Rectal smooth muscle tissue (tissue), 1 donor: ENCODE data around the gene TMEM79.

Experiments used
- H3K27ac ChIP-seq: one replicate; pipeline ENCODE4 v1.7.0; 2013; ENCODE audit warnings: low read depth, low read length, inconsistent platforms
- H3K27me3 ChIP-seq: one replicate; pipeline ENCODE4 v1.7.0; 2013; ENCODE audit warnings: low read length; ENCODE audit not compliant: control insufficient read depth, insufficient read depth
- H3K36me3 ChIP-seq: one replicate; pipeline ENCODE4 v1.7.0; 2013; ENCODE audit warnings: low read length; ENCODE audit not compliant: control insufficient read depth, insufficient read depth
- H3K4me1 ChIP-seq: one replicate; pipeline ENCODE4 v1.7.0; 2013; ENCODE audit warnings: low read length; ENCODE audit not compliant: control insufficient read depth, insufficient read depth
- H3K4me3 ChIP-seq: one replicate; pipeline ENCODE4 v1.7.0; 2013; ENCODE audit warnings: low read length
- H3K9ac ChIP-seq: one replicate; pipeline ENCODE4 v1.7.0; 2013; ENCODE audit warnings: low read length

TMEM79 gene

GRCh38 chr1:156268336-156268735 lies 15.8 kb upstream of the TMEM79 start:
- H3K27me3 ChIP-seq = no peaks in the 10 kb centered on the region
- H3K9ac ChIP-seq = no peak overlapping the region
- H3K36me3 ChIP-seq = peaks cover 42% of the 10 kb centered on the region
- no peaks in the 10 kb centered on the region for H3K4me1 ChIP-seq
- H3K27ac ChIP-seq = no peak overlapping the region
- H3K4me3 ChIP-seq = no peak overlapping the region

DNA sequence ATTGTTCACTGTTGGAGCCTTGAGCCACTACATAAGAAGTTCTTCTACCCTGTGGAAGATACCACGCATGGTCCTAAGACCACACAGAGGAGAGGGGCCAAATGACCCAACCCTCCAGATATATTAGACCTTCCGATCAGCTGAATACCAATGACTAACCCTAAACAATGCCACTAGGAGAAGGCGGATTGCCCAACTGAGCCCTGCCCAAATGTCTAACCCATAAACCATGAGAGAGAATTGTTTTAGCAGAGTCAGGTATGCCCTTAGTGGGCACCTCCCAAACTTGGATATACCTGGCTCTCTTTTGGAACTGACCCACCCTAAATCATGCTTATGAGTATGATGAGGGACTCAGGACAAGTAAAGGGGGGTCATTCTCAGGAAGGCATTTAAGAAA lies 13.8 kb upstream of the TMEM79 start:
- no peaks in the 10 kb centered on the region for H3K27me3 ChIP-seq
- H3K36me3 ChIP-seq = peaks cover 52% of the 10 kb centered on the region

DNA sequence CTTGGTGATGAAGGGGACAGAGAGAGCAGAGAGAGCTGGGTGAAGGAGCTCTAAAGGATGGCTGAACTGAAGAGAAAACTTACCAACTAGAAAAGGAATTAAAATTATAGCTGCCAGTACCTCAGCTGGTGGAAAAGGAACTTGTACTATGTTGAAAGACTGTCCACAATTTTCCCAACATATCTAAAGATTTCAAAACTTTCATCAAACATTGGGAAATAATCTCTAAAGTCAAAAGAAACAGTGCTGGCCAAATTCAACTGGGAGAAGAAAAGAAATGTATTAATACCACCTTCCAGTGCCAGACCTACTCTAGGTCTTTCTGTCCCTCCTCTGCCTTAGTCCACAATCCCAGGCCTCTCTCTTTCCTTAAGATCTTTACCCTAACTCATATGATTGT lies 7.6 kb upstream of the TMEM79 start:
- H3K4me1 ChIP-seq = peaks cover 5% of the 10 kb centered on the region
- H3K27me3 ChIP-seq = no peaks in the 10 kb centered on the region
- peaks cover 43% of the 10 kb centered on the region for H3K36me3 ChIP-seq
- H3K4me3 ChIP-seq = no peak overlapping the region
- H3K27ac ChIP-seq = no peak overlapping the region
- H3K9ac ChIP-seq = no peak overlapping the region

More for the DNA sequence above, 13.8 kb upstream of the TMEM79 start:
- Histone ChIP-seq H3K27ac (no peak overlapping the region), H3K4me1 (no peaks in the 10 kb centered on the region), H3K4me3 (no peak overlapping the region), H3K9ac (no peak overlapping the region)

- Histone ChIP-seq H3K4me1 (peaks cover 10% of the 10 kb centered on the region), H3K27me3 (no peaks in the 10 kb centered on the region), H3K27ac (no peak overlapping the region), H3K4me3 (no peak overlapping the region), H3K36me3 (peaks cover 42% of the 10 kb centered on the region), H3K9ac (no peak overlapping the region)
Observed at GRCh38 chr1:156276966-156277381, 7.2 kb upstream of the TMEM79 start.

DNA sequence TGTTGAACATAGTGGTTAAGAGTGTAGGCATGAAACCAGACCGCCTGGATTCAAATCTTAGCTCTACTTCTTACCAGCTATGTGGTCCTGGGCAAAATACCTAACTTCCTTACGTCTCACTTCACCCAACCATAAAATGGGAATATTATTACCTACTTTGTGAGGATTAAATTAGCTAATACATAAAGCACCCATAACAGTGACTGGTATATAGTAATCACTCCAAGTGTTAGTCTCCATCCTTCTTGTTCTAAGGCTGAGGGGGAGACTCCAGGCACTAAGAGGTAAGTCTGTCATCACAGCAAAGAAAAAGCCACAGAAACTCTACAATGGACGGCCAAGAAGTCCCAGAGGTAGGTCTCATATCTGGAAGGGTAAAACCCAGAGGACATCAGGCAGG lies 4.3 kb upstream of the TMEM79 start:
- Histone ChIP-seq H3K27ac (no peak overlapping the region), H3K36me3 (peaks cover 22% of the 10 kb centered on the region), H3K4me3 (no peak overlapping the region), H3K9ac (no peak overlapping the region), H3K27me3 (no peaks in the 10 kb centered on the region), H3K4me1 (peaks cover 16% of the 10 kb centered on the region)

DNA sequence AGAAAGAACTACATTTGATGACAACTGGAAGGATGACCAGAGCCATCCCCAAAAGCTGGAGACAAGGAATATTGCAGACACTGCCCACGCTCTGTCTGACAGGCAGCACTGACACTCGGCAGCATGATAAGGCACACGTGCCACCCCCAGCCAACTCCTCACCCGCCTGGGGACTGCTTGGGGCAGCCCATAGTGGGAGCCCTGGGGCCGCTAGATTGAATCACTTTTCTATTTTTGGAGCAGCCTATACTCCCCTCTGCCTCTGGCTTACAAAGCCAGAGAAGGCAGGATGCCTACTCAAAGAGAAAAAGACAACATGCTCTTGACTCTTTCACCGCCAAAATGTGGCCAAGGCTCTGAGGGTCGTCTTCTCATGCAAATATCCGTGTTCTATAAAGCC lies 2.8 kb upstream of the TMEM79 start:
- Histone ChIP-seq H3K36me3 (peaks cover 13% of the 10 kb centered on the region), H3K4me1 (peaks cover 16% of the 10 kb centered on the region), H3K4me3 (peak overlapping the region; percentile 97), H3K27ac (no peak overlapping the region), H3K27me3 (no peaks in the 10 kb centered on the region), H3K9ac (no peak overlapping the region)

DNA sequence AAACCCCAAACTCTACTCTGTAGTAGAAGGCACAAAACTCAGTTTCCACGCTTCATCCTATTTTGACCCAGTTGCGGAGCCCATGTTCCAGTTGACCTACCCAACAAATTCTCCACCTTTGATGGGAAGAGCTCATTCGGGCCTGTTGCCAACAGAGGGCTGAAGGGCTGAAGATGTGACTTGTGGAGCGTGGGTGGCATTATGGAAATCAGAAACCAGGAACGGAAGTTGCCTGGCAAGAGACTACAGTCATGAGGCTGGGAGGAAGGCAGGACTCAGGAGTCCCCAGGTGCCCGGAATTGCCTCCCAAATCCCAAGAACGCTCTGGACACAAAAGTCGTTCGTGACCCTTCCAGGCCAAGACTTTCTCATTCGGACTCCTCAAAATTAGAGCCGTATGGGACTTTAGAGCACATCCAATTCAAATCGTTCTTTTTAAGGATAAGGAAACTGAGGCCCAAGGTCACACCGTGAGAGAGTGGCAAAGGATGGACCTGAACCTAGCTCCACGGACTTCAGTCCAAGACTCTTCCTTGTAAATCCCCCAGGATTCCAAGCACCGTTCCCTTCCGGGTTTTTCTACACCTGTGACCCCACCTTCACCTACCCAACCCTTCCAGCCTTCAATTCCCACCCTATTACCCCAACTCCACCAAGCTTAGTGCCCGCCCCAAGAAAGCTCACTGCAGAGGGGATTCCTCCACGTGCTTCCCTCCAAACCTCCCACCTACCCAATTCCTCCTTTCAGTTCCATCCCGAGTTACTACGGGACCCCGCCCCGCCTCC lies 2.2 kb upstream of the TMEM79 start:
- peaks cover 10% of the 10 kb centered on the region for H3K36me3 ChIP-seq
- H3K27ac ChIP-seq = peak overlapping the region; percentile 91
- H3K4me3 ChIP-seq = peak overlapping the region; percentile 97
- peaks cover 16% of the 10 kb centered on the region for H3K4me1 ChIP-seq
- H3K9ac ChIP-seq = peak overlapping the region; percentile 74
- H3K27me3 ChIP-seq = no peaks in the 10 kb centered on the region

- H3K4me3 ChIP-seq = peak within 1 kb of the TSS; percentile 97
- H3K36me3 ChIP-seq = peaks cover 7% of the 10 kb centered on the region
- no peaks in the 10 kb centered on the region for H3K27me3 ChIP-seq
- H3K27ac ChIP-seq = peak within 1 kb of the TSS; percentile 91
- H3K9ac ChIP-seq = peak within 1 kb of the TSS; percentile 74
- peaks cover 16% of the 10 kb centered on the region for H3K4me1 ChIP-seq
Observed at GRCh38 chr1:156282479-156283222, 1.5 kb upstream of the TMEM79 start, which contains the start of gene SMG5. SMG5 (minus strand) TSS chr1:156282825; CDS start chr1:156282680, 145 bp downstream.

DNA sequence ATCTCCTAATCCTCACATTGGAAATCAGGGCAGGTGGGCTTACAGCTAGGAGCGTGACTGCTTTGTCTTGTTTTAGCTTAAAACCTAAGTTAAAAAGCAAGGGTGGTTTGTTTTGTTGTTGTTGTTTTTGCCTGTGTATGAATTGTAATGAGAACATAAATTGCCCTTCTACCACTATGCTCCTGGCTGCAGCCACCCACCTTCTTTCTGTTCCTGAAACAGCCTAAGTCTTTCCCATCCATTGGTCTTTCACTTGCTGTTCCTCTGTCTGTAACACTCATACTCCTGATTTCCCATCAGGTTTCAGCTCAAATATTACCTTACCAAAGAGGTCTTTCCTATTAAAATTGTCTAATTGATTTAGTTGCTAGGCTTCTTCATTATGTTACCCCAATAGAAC lies 604 bp upstream of the TMEM79 start:
- Histone ChIP-seq H3K36me3 (peaks cover 3% of the 10 kb centered on the region), H3K9ac (peak overlapping the region; percentile 61), H3K27ac (no peak overlapping the region), H3K4me1 (peaks cover 16% of the 10 kb centered on the region), H3K4me3 (peak overlapping the region; percentile 97), H3K27me3 (no peaks in the 10 kb centered on the region)

GRCh38 chr1:156284757-156285156 lies 632 bp downstream of the TMEM79 start:
- no peak overlapping the region for H3K27ac ChIP-seq
- peaks cover 16% of the 10 kb centered on the region for H3K4me1 ChIP-seq
- H3K36me3 ChIP-seq = no peaks in the 10 kb centered on the region
- H3K4me3 ChIP-seq = no peak overlapping the region
- H3K9ac ChIP-seq = no peak overlapping the region
- no peaks in the 10 kb centered on the region for H3K27me3 ChIP-seq

GRCh38 chr1:156285437-156285836 lies 1.3 kb downstream of the TMEM79 start:
- H3K9ac ChIP-seq = no peak overlapping the region
- no peaks in the 10 kb centered on the region for H3K36me3 ChIP-seq
- H3K27ac ChIP-seq = no peak overlapping the region
- peaks cover 16% of the 10 kb centered on the region for H3K4me1 ChIP-seq
- no peak overlapping the region for H3K4me3 ChIP-seq
- H3K27me3 ChIP-seq = no peaks in the 10 kb centered on the region

- H3K27ac ChIP-seq = no peak overlapping the region
- H3K9ac ChIP-seq = no peak overlapping the region
- H3K4me1 ChIP-seq = peaks cover 15% of the 10 kb centered on the region
- H3K36me3 ChIP-seq = no peaks in the 10 kb centered on the region
- no peaks in the 10 kb centered on the region for H3K27me3 ChIP-seq
- no peak overlapping the region for H3K4me3 ChIP-seq
Observed at GRCh38 chr1:156286061-156286460, 1.9 kb downstream of the TMEM79 start.
